ENCODE measurements around the gene CAPZB.
A peak's percentile ranks its signal among the peaks of the same experiment; 100 is the strongest.

CAPZB gene

GRCh38 chr1:19429611-19430010 is 55.7 kb downstream of the CAPZB start:
- no peak for DNase-seq (ENCODE audit: low spot score)

- DNase-seq (ENCODE audit: low spot score), result peak; percentile 66
Measured at GRCh38 chr1:19427087-19427781, 58.1 kb downstream of the CAPZB start.

DNA sequence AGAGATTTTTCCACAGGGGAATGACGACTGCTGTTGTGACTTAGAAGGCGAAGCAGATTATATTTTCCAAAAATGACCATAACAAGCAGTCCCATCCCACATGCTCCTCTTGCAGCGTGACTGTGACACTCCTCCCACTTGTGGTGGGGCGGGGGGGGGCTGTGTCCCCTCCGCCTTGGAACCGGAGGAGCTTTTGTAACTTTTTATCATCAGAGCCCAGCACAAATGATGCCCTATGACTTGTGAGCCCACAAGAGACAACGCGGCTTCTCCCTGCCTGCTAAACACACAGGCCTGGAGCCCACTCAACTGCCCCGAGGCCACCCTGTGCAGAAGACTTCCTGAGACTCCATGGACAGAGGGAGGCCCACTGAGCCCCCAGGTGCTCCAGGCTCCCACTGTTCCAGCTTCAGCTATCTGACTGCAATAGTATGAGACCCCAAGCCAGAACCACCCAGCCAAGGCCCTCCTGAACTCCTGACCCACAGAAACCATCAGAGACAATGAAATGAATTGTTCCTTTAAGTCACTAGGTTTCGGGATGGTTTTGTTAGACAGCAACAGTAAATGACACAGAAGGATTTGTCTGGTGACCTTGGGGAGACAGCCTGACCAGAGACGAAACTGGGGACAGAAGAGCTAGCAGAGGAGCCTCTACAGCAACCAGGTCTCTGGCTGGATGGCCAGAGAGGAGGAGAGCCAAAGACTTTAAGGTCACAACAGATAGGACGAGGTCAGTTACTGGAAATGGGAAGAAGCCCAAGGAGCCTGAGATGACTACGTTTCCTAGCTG is 58.8 kb downstream of the CAPZB start:
- DNase-seq (ENCODE audit: low spot score), result peak; percentile 37

GRCh38 chr1:19425646-19426239 is 59.6 kb downstream of the CAPZB start:
- no peak for DNase-seq (ENCODE audit: low spot score)

- no peak for DNase-seq (ENCODE audit: low spot score)
Measured at GRCh38 chr1:19424651-19425570, 60.4 kb downstream of the CAPZB start.

- DNase-seq (ENCODE audit: low spot score), result no peak
Measured at GRCh38 chr1:19423130-19423529, 62.2 kb downstream of the CAPZB start.

DNA sequence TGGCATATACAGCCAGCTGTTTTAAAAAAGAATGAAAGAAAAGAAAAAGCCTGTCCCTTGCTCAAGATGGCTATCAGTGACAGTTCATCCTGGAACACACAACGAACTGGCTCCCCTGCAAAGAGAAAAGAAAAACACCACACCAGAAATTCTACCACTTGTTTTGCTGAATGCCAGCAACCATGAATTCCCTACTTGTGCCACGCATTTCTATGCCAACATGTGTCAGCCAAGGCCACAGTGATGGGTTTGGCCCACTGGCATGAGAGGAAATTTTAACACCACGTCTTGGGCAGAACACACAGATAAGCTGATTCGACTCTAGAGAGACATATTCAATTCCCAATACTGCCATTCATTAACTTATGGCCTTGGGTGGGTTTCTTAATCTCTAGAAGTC is 64.0 kb downstream of the CAPZB start:
- no peak for DNase-seq (ENCODE audit: low spot score)

GRCh38 chr1:19420606-19421005 is 64.7 kb downstream of the CAPZB start:
- DNase-seq (ENCODE audit: low spot score), result no peak

GRCh38 chr1:19419691-19420090 is 65.6 kb downstream of the CAPZB start:
- DNase-seq (ENCODE audit: low spot score), result no peak

GRCh38 chr1:19418503-19418971 is 66.8 kb downstream of the CAPZB start:
- peak; percentile 58 for DNase-seq (ENCODE audit: low spot score)

- no peak for DNase-seq (ENCODE audit: low spot score)
Measured at GRCh38 chr1:19416921-19417470, 68.3 kb downstream of the CAPZB start.

DNA sequence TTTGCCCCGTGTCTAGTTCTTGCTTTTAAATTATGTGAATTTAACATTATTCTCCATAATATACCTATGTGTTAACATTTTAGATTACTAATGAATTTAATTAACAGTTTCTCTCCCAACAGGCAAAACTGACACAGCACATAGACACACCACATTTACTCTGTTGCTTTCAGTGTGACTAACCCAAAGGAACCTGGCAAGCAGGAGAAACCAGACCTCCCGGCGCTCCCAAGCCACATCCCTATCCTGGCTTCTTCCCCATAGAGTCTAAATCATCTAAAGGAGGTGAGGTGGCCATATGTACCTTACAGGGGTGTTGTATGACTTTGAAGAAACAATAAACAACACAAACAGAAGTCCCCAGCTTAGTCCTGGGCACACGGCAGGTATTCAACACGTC is 69.2 kb downstream of the CAPZB start:
- DNase-seq (ENCODE audit: low spot score), result no peak

DNA sequence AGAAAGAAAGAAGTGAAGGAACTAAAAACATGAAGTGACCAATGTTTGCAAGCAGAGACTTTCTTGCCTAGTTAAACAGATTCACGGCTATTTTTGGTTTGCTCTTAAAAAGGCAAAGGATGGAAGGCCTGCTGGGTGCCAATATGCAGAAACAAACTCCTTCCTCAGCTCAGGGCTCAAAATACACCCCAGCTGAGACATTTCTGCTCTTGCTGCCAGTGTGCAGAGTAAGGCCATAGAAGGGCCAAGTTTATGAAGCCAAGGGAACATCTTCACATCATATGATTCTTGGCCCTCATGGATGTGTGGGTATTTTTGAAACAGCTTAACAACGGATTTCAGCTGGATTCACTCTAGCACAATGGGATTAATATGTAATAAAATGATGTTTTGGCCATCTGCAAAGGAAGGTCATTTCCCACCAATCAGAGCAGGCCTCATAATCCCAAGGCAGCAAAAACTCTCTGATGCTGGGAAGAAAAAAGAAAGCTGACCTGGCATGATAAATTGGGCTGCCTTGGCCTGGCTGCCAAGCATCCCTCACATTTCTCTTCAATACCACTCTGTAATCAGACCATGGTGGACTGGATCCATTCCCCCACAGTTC is 70.7 kb downstream of the CAPZB start:
- DNase-seq (ENCODE audit: low spot score), result no peak

GRCh38 chr1:19413999-19414398 is 71.3 kb downstream of the CAPZB start:
- no peak for DNase-seq (ENCODE audit: low spot score)

DNA sequence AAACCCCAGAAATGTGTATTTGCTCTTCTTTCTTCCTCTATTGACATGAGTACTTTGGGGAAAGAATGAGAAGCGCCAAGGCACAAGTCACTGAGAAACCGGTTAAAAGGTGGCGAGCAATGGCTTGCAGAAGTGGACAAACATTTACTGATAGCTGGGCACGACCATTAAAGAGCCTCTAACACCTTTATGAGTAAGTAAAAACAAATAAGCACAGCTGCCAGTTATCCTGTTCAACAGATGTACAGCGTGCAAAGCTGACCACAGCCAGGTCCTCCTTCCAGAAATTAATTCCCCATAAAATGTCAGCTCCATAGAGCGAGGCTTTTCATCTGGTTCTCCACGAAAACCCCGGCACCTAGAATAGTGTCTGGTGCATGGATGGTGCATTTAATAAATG is 72.7 kb downstream of the CAPZB start:
- DNase-seq (ENCODE audit: low spot score), result no peak

DNA sequence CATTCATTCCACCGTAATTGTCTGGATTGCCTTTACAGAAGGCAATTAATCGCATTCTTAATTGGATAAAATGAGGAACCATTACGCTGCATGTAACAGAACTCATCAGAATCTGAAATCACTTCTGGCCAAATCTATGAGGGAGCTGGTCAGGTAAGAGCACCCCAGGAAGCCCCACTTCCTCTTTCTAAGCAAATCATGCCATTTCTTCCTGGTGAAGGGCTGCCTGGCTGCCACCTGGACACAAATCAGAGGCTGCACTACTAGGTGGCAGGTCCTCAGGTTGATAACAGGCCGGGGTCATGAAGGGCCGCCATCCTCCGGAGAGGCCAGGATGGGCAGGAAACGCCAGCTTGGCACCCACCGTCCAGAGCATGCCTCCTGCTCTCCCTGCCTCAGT is 73.7 kb downstream of the CAPZB start:
- no peak for DNase-seq (ENCODE audit: low spot score)

DNA sequence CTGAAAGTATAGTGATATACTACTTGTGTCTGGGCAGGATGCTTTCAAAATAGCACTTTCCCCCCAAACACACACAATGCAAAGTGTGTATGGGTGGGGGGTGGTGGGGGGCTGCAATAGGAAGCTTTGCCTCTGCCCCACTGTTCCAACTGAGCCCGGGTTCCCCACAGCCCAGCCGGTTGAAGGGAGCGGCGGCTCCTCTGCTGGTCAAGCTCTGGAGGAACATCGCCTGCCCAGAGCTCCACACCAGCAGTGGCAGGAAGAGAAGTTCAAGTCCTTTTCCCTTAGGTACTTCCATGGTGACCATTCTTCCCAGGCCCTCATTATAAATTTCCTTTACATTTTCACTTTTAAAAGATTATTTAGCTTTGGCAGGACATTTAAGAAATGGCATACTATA is 74.9 kb downstream of the CAPZB start:
- DNase-seq (ENCODE audit: low spot score), result no peak

- DNase-seq (ENCODE audit: low spot score), result no peak
Measured at GRCh38 chr1:19409477-19410341, 75.6 kb downstream of the CAPZB start.

GRCh38 chr1:19407494-19408096 is 77.7 kb downstream of the CAPZB start:
- DNase-seq (ENCODE audit: low spot score), result no peak

GRCh38 chr1:19406680-19407079 is 78.7 kb downstream of the CAPZB start:
- DNase-seq (ENCODE audit: low spot score), result no peak
